Measurements from ENCODE around the gene ASCC1.
"Not testable (repeated sequence)": the region's sequence is repeated elsewhere in the genome, so short reads cannot be mapped to it uniquely, and the experiment has no call there.

Gene ASCC1

GRCh38 chr10:72124989-72125388 lies 91.1 kb downstream of the ASCC1 start:
- DNase-seq (ENCODE audit: low spot score) = peak; percentile 11

GRCh38 chr10:72124381-72124780 lies 91.7 kb downstream of the ASCC1 start:
- no peak for DNase-seq (ENCODE audit: low spot score)

GRCh38 chr10:72123616-72124015 lies 92.5 kb downstream of the ASCC1 start:
- no peak for DNase-seq (ENCODE audit: low spot score)

DNA sequence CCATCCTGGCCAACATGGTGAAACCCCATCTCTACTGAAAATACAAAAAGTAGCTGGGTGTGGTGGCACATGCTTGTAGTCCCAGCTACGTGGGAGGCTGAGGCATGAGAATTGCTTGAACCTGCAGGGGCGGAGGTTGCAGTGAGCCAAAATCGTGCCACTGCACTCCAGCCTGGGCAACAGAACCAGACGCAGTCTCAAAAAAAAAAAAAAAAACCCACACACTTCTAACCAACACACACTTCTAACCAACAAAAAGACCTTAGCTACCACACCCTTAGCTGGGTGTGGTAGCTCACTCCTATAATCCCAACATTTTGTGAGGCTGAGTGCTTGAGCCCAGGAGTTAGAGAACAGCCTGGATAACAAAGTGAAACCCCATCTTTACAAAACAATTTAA lies 93.9 kb downstream of the ASCC1 start:
- no peak for DNase-seq (ENCODE audit: low spot score)

- no peak for DNase-seq (ENCODE audit: low spot score)
Observed at GRCh38 chr10:72121389-72121788, 94.7 kb downstream of the ASCC1 start.

DNA sequence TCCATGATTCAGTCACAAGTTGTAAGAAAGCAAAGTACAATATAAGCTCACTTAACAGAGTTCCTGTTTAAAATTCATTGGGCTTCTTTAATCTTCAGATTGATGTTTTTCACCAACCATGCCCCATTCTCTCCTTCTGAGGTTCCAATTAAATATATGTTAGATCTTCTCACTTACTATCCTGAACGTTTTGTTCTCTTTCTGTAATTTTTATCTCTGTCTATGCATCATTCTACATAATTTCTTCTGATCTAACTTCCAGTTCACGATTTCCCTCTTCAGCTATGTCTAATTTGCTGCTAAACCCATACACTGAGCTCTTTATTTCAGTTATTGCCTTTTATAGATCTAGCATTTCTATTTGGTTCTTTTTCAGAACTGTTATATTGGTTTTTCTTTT lies 99.7 kb downstream of the ASCC1 start:
- no peak for DNase-seq (ENCODE audit: low spot score)

DNA sequence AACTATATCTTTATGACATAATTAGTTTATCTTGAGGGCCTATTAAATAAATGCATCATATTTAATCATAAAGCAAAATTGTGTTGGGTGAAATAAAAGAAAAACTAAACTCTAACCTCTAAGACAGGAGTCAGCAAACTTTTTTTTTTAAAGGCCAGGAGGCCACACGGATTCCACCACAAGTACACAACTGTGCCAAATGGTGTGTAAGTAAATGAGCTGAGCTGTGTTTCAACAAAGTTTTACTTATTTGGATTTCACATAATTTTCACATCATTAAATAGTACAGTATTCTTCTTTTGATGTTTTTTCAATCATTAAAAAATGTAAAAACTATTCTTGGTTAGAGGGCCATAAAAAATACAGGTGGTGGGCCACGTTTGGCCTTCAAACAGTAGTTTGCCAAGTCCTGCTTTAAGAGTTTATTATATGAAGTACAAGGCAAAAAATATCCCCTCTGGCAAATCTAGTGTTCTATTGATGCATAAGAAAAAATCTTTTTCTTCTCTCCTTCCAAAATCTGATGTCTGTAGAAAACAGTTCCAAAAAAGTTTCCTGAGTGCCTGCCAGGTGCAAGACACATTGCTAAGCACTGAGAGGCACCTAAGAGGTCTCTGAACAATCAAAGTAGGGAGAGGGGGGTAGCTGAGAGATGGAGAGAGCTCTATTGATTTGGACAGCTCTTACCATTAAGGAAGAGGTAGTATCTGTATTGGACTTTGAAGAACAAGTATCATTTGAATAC lies 101.2 kb downstream of the ASCC1 start:
- no peak for DNase-seq (ENCODE audit: low spot score)

DNA sequence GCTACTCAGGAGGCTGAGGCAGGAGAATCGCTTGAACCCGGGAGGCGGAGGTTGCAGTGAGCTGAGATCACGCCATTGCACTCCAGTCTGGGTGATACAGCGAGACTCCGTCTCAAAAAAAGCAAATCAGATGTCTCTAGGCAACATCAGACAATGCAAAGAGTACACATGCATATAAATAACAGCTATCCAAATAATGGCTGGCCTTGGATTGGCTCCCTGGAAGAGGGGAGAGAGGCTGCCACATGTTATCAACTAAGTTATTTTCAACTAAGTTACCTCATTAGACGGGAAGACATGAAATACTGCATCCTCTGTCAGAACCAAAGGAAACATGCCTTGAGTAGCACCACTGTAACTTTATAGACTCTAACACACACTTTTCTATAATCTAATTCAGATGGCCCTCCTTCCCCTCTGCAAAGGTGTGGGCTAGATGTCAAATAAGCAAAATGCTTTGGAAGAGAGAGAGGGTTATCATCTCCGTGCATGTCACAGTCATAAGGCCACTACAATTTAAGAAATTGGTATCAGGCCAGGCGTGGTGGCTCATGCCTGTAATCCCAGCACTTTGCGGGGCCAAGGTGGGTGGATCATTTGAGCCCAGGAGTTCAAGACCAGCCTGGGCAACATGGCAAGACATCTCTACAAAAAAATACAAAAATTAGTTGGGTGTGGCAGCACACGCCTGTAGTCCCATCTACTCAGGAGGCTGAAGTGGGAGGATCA lies 105.2 kb downstream of the ASCC1 start:
- DNase-seq (ENCODE audit: low spot score) = no peak

- no peak for DNase-seq (ENCODE audit: low spot score)
Observed at GRCh38 chr10:72109636-72110157, 106.4 kb downstream of the ASCC1 start.

DNA sequence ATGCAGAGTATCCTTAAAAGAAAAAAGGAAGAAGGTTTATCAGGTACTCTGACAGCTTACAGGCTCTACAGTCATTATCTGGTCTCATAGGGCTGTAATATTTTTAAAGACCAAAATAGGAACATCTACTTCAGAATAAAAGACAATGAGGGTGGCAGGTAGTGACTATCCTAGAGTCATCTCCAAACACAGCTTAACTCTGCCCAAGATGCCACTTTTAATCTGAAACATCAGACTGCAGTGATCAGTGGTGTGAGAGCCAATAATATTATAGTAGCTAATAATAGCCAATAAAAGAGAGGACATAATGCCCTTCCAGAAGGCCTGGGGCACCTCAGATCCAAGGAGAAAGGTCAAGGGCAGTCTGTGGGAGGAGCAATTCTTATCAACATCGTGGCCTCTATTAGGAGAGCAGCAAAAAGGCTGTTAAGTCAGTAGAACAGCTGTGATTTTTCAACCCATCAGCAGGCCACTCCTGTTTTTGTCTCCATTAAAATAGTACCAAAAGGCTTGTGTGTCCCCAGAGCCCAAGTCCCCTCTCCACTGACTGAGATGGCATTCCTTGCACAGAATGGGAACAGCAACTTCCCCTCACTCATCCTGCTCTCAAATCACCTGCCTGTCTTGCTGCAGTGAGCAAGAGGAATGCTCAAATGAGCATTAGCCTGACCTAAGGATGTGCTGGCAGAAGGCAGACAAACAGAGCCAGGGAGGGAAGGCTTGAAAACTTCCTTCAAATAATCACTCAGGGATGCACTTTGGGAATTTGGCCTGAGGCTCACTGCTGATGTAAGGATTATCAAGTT lies 107.0 kb downstream of the ASCC1 start:
- DNase-seq (ENCODE audit: low spot score) = no peak

GRCh38 chr10:72108004-72108370 lies 108.1 kb downstream of the ASCC1 start:
- DNase-seq (ENCODE audit: low spot score) = not testable (repeated sequence)

DNA sequence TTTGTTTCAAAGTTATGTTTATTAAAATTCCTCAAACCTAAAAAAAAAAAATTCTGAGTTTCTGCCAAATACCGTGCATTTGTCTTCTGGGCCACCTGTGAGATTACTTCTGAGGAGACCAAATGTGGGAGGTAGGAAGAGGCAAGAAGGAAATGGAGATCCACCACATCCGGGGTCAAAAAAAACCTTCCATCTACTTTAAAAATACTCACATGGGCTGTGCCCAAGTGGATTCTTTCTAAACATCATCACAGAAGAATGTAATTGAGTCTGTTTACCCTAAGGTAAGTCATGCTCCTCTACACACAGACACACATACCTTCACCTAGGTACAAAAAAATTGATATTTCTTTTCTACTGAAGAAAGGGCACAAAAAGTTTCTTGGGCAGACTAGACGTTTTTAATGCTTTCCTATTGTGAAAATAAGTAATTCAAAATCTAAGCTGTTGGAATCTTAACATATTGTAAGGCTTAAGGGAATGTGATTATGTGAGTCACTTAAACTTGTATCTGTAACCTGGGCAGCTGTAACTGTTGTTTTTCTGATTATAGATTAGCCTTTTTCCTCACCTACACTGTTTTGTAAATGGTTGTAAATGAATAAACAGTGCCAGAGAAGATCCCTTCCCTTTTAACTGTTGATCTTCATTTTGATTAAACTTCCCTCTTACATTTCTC lies 108.6 kb downstream of the ASCC1 start:
- DNase-seq (ENCODE audit: low spot score) = no peak

DNA sequence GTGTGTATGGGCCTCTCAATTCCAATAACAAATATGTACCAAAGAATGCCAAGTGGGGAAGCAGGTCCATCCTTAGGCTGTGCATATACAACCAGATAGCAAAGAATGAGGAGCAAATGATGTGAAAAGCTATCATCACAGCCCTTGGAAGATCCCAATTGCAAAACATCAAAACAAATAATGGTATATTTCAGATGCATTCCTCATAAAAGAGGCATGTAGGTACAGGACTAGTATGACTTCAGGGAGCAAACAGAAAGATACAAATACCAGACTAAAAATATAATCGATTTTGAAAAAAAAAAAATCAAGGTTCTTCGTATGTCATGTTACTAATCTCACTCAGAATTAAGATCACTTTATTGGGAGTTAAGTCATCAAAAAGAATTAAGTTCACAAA lies 109.2 kb downstream of the ASCC1 start:
- DNase-seq (ENCODE audit: low spot score) = no peak

- no peak for DNase-seq (ENCODE audit: low spot score)
Observed at GRCh38 chr10:72106154-72106849, 109.8 kb downstream of the ASCC1 start.

GRCh38 chr10:72105710-72106109 lies 110.4 kb downstream of the ASCC1 start:
- DNase-seq (ENCODE audit: low spot score) = no peak

DNA sequence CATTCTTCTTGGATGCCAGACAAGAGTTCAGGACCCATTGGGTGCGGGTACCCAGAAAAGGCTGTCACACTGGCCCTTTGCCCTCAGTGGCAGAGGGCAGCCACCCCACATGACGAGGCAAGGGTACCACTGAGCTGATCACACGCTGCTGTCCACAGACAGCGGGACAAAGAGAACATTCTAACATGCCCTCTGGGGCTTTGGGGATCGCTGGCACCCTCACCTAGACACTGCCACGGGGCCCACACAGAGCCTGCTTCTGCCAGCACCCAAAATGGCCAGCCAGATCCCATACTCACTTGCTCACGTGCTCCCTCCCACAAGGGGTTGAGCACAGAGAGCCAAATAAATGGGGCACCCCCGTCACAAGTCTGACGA lies 111.0 kb downstream of the ASCC1 start:
- no peak for DNase-seq (ENCODE audit: low spot score)

GRCh38 chr10:72104472-72105097 lies 111.5 kb downstream of the ASCC1 start:
- DNase-seq (ENCODE audit: low spot score) = no peak

GRCh38 chr10:72099600-72099921 lies 116.5 kb downstream of the ASCC1 start:
- no peak for DNase-seq (ENCODE audit: low spot score)

- no peak for DNase-seq (ENCODE audit: low spot score)
Observed at GRCh38 chr10:72098836-72099599, 117.1 kb downstream of the ASCC1 start.

DNA sequence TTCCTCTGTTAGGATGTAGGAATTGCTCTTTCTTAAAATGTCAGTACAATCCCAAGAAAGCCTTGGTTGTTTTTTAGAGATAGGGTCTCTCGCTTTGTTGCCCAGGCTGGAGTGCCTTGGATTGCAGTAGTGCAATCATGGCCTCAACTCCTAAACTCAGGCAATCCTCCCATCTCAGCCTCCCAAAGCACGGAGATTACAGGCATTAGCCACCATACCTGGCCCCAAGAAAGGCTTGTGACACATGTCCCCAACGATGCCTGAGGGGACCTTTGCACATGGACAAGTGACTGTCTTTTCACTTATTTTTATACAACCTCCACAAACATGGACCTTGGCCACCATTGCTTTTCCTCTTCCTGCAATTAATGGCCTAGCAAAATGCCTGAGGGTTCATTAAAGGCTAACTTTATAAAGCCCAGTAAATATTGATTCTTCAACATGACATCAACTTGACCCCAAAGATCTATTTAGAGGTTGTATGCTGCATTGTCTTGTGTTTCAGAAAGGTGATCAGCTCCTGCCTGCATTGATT lies 117.7 kb downstream of the ASCC1 start:
- no peak for DNase-seq (ENCODE audit: low spot score)

Measured in AG08396 (cell line).